MG63 (cell line): ENCODE measurements around the gene ANKRD24. TPM values are rescaled to one million over a fixed set of nuclear protein-coding genes. Genes with fewer than 3 reads are reported as not detected.
"Not testable (repeated sequence)": the region's sequence is repeated elsewhere in the genome, so short reads cannot be mapped to it uniquely, and the experiment has no call there.

ENCODE experiments used
- DNase-seq: peaks from one replicate; pipeline ENCODE4 v3.0.0-alpha.2; 2020
- H3K27me3 ChIP-seq: fragments of 250-450 bp; sonication (Bioruptor Pico); 2 replicates; pipeline ENCODE4 v1.5.1; 2020; ENCODE audit warnings: mild to moderate bottlenecking, moderate library complexity
- H3K36me3 ChIP-seq: fragments of 250-450 bp; sonication (Bioruptor Pico); 2 replicates; pipeline ENCODE4 v1.5.1; 2020; ENCODE audit warnings: mild to moderate bottlenecking, moderate library complexity
- H3K4me3 ChIP-seq: fragments of 250-450 bp; sonication (Bioruptor Pico); 2 replicates; pipeline ENCODE4 v1.5.1; 2020; ENCODE audit warnings: mild to moderate bottlenecking, moderate library complexity
- H3K9me3 ChIP-seq: fragments of 250-450 bp; sonication (Bioruptor Pico); 2 replicates; pipeline ENCODE4 v1.5.1; 2020; ENCODE audit warnings: mild to moderate bottlenecking, moderate library complexity
- total RNA-seq: library from RNA; depleted of rRNA; stranded (reverse); fragments of >200 nt; shearing (Covaris generic); gene quantifications from 2 replicates; pipeline ENCODE4 v1.2.3, GENCODE V29; 2014; ENCODE audit warnings: low replicate concordance; rRNA removed

The ANKRD24 gene
- 0.13 TPM in 1 of 2 replicates, not detected in the other for total RNA-seq

- no peaks in the 10 kb centered on the region for H3K9me3 ChIP-seq
- H3K4me3 ChIP-seq = peak within 1 kb of the TSS; percentile 94
- H3K36me3 ChIP-seq = peaks cover 4% of the 10 kb centered on the region; the same call in 1 of the 2 replicates
- no peaks in the 10 kb centered on the region for H3K27me3 ChIP-seq
- peak; percentile 90 for DNase-seq
Observed at GRCh38 chr19:4182084-4182810, at the start of gene ANKRD24, which contains the start of gene SIRT6. Gene ANKRD24 (plus strand): TSS chr19:4182689. CDS start chr19:4186426, 3,737 bp downstream. Gene SIRT6 (minus strand): TSS chr19:4182563. CDS start chr19:4182539, 24 bp downstream.

DNA sequence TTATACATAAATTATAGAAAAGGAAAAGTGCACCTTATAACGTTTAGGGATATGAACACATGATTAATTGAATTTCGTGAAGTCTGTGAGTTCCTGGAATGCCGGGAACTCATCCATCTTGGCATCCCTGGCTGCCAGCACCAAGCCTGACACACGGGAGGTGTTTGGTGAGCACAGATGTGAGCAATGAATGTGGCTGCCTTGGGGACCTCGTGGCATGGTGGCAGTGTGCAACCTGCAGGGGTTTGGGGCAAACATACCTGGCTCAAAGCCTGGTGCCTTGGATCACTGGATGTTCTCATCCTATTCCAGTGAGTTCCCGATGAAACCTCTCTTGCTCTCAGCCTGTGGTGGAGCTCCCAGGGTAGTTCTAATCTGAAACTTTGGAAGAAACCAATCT is 48.1 kb upstream of the ANKRD24 start:
- peak; percentile 26 for DNase-seq
- H3K27me3 ChIP-seq = no peaks in the 10 kb centered on the region
- H3K9me3 ChIP-seq = no peaks in the 10 kb centered on the region
- H3K4me3 ChIP-seq = no peak overlapping the region
- no peaks in the 10 kb centered on the region for H3K36me3 ChIP-seq

GRCh38 chr19:4135386-4135785 is 47.1 kb upstream of the ANKRD24 start:
- H3K36me3 ChIP-seq, H3K27me3 ChIP-seq, H3K9me3 ChIP-seq, DNase-seq, H3K4me3 ChIP-seq: not testable (repeated sequence)

DNA sequence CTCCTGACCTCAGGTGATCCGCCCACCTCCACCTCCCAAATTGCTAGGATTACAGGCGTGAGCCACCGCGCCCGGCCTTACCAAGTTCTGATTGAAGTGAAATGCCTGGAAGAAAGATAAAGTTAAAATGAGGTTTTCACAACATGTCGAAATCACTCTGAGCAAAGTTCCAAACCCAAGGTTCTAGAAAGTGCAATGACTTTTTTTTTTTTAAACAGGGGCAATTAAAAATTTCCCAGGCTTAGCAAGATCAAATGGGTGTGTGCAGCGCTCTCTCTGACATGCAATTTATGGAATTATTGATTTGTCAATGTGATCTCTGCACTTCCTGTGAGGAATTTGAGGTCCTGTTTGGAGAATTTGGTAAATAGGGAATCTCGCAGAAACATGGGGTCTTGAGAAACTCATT is 45.8 kb upstream of the ANKRD24 start:
- DNase-seq = no peak
- Histone ChIP-seq H3K27me3 (no peaks in the 10 kb centered on the region), H3K4me3 (no peak overlapping the region), H3K36me3 (no peaks in the 10 kb centered on the region), H3K9me3 (no peaks in the 10 kb centered on the region)

GRCh38 chr19:4138445-4138844 is 44.0 kb upstream of the ANKRD24 start:
- no peak for DNase-seq
- Histone ChIP-seq H3K36me3 (no peaks in the 10 kb centered on the region), H3K9me3 (no peaks in the 10 kb centered on the region), H3K4me3 (no peak overlapping the region), H3K27me3 (no peaks in the 10 kb centered on the region)

DNA sequence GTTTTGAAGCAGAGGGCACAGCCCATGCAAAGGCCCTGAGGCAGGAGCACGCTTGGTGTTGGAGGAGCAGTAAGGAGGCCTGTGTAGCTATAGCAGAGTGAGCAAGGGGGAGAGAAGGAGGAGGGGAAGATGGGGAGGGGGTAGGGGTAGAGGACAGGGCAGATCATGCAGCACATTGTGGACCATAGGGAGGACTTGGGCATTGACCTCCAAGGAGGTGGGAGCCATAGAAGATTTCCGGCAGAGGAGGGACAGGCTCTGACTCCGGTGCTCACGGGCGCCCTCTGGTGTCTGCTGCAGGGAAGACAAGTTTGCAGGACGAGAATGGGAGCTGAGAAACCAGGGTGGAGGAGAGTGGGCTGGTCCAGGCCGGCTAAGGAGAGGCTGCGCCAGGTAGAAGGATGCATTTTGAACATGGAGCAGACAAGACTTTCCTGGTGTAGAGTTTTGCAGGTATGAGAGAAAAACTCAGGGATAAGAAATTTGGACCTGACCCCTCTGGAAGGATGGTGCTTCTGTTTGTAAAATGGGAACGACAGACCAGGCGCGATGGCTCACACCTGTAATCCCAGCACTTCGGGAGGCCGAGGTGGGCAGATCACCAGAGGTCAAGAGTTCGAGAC is 42.8 kb upstream of the ANKRD24 start:
- no peaks in the 10 kb centered on the region for H3K27me3 ChIP-seq
- peak; percentile 57 for DNase-seq
- H3K9me3 ChIP-seq = no peaks in the 10 kb centered on the region
- H3K4me3 ChIP-seq = no peak overlapping the region
- no peaks in the 10 kb centered on the region for H3K36me3 ChIP-seq

GRCh38 chr19:4140237-4140711 is 42.2 kb upstream of the ANKRD24 start:
- Histone ChIP-seq H3K27me3 (no peaks in the 10 kb centered on the region), H3K9me3 (no peaks in the 10 kb centered on the region), H3K4me3 (no peak overlapping the region), H3K36me3 (no peaks in the 10 kb centered on the region)
- peak; percentile 26 for DNase-seq

- H3K36me3 ChIP-seq, H3K9me3 ChIP-seq, DNase-seq, H3K27me3 ChIP-seq, H3K4me3 ChIP-seq: not testable (repeated sequence)
Observed at GRCh38 chr19:4142916-4143315, 39.6 kb upstream of the ANKRD24 start.

DNA sequence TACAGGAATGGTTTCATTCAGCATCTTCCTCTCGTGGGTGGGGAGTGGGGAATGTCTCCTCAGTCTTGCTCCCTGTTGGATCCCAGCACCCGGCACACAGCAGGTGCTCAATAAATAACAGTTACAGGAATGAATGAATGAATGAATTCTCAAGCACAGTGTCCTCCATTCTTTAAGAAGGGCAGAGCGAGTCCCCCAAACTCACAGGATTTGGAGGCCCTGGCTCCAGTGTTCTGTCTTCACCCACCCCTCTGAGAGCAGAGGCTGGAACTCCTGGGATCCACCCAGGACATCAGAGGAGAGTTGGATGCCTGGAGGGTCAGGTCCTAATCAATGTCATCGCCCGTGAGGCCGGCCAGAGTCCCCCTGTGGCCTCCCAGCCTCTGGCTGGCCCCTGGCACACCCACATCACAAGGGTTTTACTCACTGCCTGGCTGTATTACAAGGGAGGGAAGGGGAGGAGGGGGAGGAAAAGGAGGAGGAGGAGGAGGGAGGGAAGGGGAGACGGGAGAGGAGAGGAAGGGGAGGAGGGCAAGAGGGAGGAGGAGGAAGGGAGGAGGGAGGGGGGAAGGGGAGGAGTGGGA is 37.7 kb upstream of the ANKRD24 start:
- Histone ChIP-seq H3K4me3 (no peak overlapping the region), H3K27me3 (no peaks in the 10 kb centered on the region), H3K9me3 (no peaks in the 10 kb centered on the region), H3K36me3 (no peaks in the 10 kb centered on the region)
- peak; percentile 27 for DNase-seq

GRCh38 chr19:4149518-4150288 is 32.8 kb upstream of the ANKRD24 start:
- H3K4me3 ChIP-seq = no peak overlapping the region
- no peak for DNase-seq
- 0 out of 2 replicates have a peak, but pooled peaks cover 1% of the 10 kb centered on the region for H3K27me3 ChIP-seq
- H3K9me3 ChIP-seq = no peaks in the 10 kb centered on the region
- H3K36me3 ChIP-seq = no peaks in the 10 kb centered on the region

DNA sequence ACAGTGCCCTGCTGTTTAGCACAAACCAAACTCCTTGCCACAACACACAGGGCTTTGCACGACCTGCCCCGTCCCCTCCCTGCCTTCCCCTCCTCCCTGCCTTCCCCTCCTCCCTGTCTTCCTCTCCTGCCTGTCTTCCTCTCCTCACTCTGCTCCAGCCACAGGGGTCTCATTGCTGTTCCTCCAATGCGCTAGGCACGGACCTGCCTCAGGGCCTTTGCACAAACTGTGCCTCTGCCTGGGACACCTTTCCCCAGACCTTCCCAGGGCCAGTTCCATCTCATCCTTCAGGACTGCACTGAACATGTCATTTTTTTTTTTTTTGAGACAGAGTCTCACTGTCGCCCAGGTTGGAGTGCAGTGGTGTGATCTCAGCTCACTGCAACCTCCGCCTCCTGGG is 30.9 kb upstream of the ANKRD24 start:
- no peak for DNase-seq
- Histone ChIP-seq H3K4me3 (no peak overlapping the region), H3K9me3 (no peaks in the 10 kb centered on the region), H3K36me3 (no peaks in the 10 kb centered on the region), H3K27me3 (0 out of 2 replicates have a peak, but pooled peaks cover 5% of the 10 kb centered on the region)

- DNase-seq = no peak
- H3K4me3 ChIP-seq = no peak overlapping the region
- H3K36me3 ChIP-seq = no peaks in the 10 kb centered on the region
- H3K9me3 ChIP-seq = no peaks in the 10 kb centered on the region
- H3K27me3 ChIP-seq = 0 out of 2 replicates have a peak, but pooled peaks cover 5% of the 10 kb centered on the region
Observed at GRCh38 chr19:4152241-4152998, 30.1 kb upstream of the ANKRD24 start.

- H3K27me3 ChIP-seq = 0 out of 2 replicates have a peak, but pooled peaks cover 5% of the 10 kb centered on the region
- no peaks in the 10 kb centered on the region for H3K36me3 ChIP-seq
- no peak overlapping the region for H3K4me3 ChIP-seq
- no peaks in the 10 kb centered on the region for H3K9me3 ChIP-seq
- no peak for DNase-seq
Observed at GRCh38 chr19:4154571-4155312, 27.7 kb upstream of the ANKRD24 start.

DNA sequence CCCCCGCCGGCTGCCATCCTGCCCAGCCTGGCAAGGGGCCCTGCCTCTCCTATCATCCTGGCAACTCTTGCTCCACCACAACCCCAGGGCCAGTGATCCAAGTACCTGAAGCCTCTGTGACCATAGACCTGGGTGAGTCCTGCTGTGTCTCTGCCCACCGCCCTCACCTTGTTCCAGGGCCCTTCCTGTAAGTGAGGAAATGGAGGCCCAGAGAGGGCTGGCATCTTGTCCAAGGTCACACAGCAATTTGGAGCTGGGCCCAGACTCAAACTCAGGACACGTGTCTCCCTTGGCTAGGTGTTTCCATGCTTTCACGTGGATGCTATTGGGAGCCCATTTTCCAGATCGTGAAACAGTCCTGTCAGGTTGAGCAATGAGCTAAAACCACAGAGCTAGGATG is 25.3 kb upstream of the ANKRD24 start:
- no peak for DNase-seq
- Histone ChIP-seq H3K27me3 (0 out of 2 replicates have a peak, but pooled peaks cover 5% of the 10 kb centered on the region), H3K9me3 (no peaks in the 10 kb centered on the region), H3K36me3 (no peaks in the 10 kb centered on the region), H3K4me3 (no peak overlapping the region)

GRCh38 chr19:4157971-4158370 is 24.5 kb upstream of the ANKRD24 start:
- H3K36me3 ChIP-seq, H3K27me3 ChIP-seq, DNase-seq, H3K9me3 ChIP-seq, H3K4me3 ChIP-seq: not testable (repeated sequence)
